H1 (cell line): ENCODE results near the gene MAP2K1.
"Not testable (repeated sequence)": the region's sequence is repeated elsewhere in the genome, so short reads cannot be mapped to it uniquely, and the experiment has no call there.

Experiments
- CTCF ChIP-seq, 3 experiments: IDR thresholded peaks; 1 replicate in 2 of 3; 2 replicates in 1 of 3; pipeline versions ENCODE4 v1.5.1 to v1.6.1; 2011; ENCODE audit warnings: low read length in 3 of 3, mild to moderate bottlenecking in 3 of 3, inconsistent platforms in 2 of 3, low read depth in 1 of 3, moderate library complexity in 1 of 3; ENCODE audit not compliant: insufficient read depth in 1 of 3; ENCODE audit errors: control extremely low read depth in 1 of 3
- EP300 ChIP-seq, 2 experiments: IDR thresholded peaks; 1 replicate in 1 of 2; 2 replicates in 1 of 2; pipeline ENCODE4 v1.6.1; 2011 to 2012; ENCODE audit warnings: low read depth in 2 of 2, low read length in 2 of 2, mild to moderate bottlenecking in 2 of 2, borderline replicate concordance in 1 of 2, inconsistent platforms in 1 of 2, moderate library complexity in 1 of 2
- FOSL1 ChIP-seq: IDR thresholded peaks from 2 replicates; pipeline ENCODE4 v1.6.1; 2011; ENCODE audit warnings: mild to moderate bottlenecking, low read depth, low read length, moderate library complexity; ENCODE audit not compliant: insufficient read depth
- JUN ChIP-seq: IDR thresholded peaks from 2 replicates; pipeline ENCODE4 v1.6.1; 2011; ENCODE audit warnings: low read depth, mild to moderate bottlenecking, improper control_type of control experiment, low read length
- JUND ChIP-seq: IDR thresholded peaks from 2 replicates; pipeline ENCODE4 v1.6.1; 2011; ENCODE audit warnings: mild to moderate bottlenecking, improper control_type of control experiment, low read length
- MAX ChIP-seq: IDR thresholded peaks from 2 replicates; pipeline ENCODE4 v1.6.1; 2012; ENCODE audit warnings: inconsistent platforms
- POLR2A ChIP-seq, 2 experiments: IDR thresholded peaks; 1 replicate in 1 of 2; 2 replicates in 1 of 2; pipeline ENCODE4 v1.6.1; 2011; ENCODE audit warnings: low read depth in 2 of 2, low read length in 2 of 2, mild to moderate bottlenecking in 2 of 2; ENCODE audit errors: control extremely low read depth in 1 of 2
- POLR2AphosphoS5 ChIP-seq: IDR thresholded peaks from 2 replicates; pipeline ENCODE4 v1.6.1; 2011; ENCODE audit warnings: low read depth, low read length
- RFX5 ChIP-seq: IDR thresholded peaks from 2 replicates; pipeline ENCODE4 v1.6.1; 2011; ENCODE audit warnings: low read depth, low read length, improper control_type of control experiment, borderline replicate concordance
- SP2 ChIP-seq: IDR thresholded peaks from 2 replicates; pipeline ENCODE4 v1.6.1; 2012; ENCODE audit warnings: mild to moderate bottlenecking, low read length, inconsistent platforms
- TAF7 ChIP-seq: optimal IDR thresholded peaks from 2 replicates; pipeline ENCODE3; 2011; ENCODE audit warnings: low read depth, mild to moderate bottlenecking, inconsistent platforms, low read length, moderate library complexity, borderline replicate concordance

DNA sequence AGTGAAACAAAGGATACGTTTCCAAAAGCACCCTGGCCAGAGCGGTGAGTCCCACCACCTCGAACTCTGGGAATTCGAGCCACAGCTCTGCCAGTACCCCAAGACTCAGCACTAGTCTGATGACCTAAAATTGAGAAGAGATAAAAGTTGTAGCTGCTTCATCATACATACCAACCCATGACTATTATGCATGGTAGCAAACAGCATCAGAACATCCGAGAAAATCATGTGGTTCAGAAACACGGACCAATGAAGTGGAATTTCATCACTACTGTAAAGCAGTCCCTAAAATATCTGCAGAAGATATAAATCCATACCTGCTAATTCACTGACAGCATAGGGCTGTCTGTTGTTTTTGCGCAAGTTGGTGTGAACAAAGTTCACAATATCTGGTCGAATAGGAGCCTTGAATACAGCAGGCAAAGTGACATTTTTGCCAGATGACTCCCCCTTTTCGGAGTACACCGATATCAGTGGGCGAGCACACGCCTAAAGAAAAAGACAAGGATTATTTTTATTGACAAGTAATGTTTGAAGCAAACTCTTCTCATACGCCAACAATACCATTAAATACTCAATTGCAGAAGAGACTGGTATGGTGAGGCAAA is 116.4 kb downstream of the MAP2K1 start:
- TF ChIP-seq MAX; CTCF (IDR thresholded peaks at IDR 0.05; ENCODE audit: control extremely low read depth in 1 of 3, insufficient read depth in 1 of 3, low read depth in 1 of 3, low read length in 3 of 3); TAF7; FOSL1; JUND; RFX5; EP300 (IDR thresholded peaks at IDR 0.05; ENCODE audit: borderline replicate concordance in 1 of 2, low read depth in 2 of 2, low read length in 2 of 2); JUN; SP2: not testable (repeated sequence)
- TF ChIP-seq POLR2A (IDR thresholded peaks at IDR 0.05; ENCODE audit: control extremely low read depth in 1 of 2, low read depth in 2 of 2, low read length in 2 of 2) (peak; percentile 32 to 39; a peak in 2 of 3 replicates), POLR2AphosphoS5 (peak; percentile 30; the same call in 1 of the 2 replicates)
